RWPE2 (cell line): Measurements from ENCODE around the gene SEC61G.
A peak's percentile ranks its signal among the peaks of the same experiment; 100 is the strongest.

Experiments used
- ATAC-seq: fragments of 200-7000 bp; cut with Tn5 transposase; 3 replicates; pipeline ENCODE4 v1.9.1; 2021; ENCODE audit warnings: low read depth
- DNase-seq: peaks from one replicate; pipeline ENCODE4 v3.0.0-alpha.2; 2020; ENCODE audit warnings: low spot score
- H3K27ac ChIP-seq: fragments of 450-650 bp; 2 replicates; pipeline ENCODE4 v1.5.1; 2017; ENCODE audit warnings: mild to moderate bottlenecking; ENCODE audit not compliant: poor library complexity, severe bottlenecking
- H3K27me3 ChIP-seq: fragments of 250-450 bp; sonication (Bioruptor Pico); 2 replicates; pipeline ENCODE4 v1.5.1; 2021; ENCODE audit warnings: mild to moderate bottlenecking, moderate library complexity; ENCODE audit not compliant: insufficient read depth, poor library complexity, severe bottlenecking
- H3K36me3 ChIP-seq: fragments of 250-450 bp; sonication (Bioruptor Pico); 2 replicates; pipeline ENCODE4 v1.5.1; 2020; ENCODE audit warnings: low read depth, mild to moderate bottlenecking, moderate library complexity
- H3K4me1 ChIP-seq: fragments of 250-450 bp; sonication (Bioruptor Pico); 2 replicates; pipeline ENCODE4 v1.5.1; 2021; ENCODE audit warnings: mild to moderate bottlenecking, moderate library complexity; ENCODE audit not compliant: insufficient read depth, poor library complexity, severe bottlenecking
- H3K4me3 ChIP-seq: fragments of 250-450 bp; sonication (Bioruptor Pico); 2 replicates; pipeline ENCODE4 v1.5.1; 2021; ENCODE audit warnings: mild to moderate bottlenecking, moderate library complexity; ENCODE audit not compliant: severe bottlenecking
- H3K9me3 ChIP-seq: fragments of 250-450 bp; sonication (Bioruptor Pico); 2 replicates; pipeline ENCODE4 v1.5.1; 2021; ENCODE audit warnings: mild to moderate bottlenecking, moderate library complexity; ENCODE audit not compliant: severe bottlenecking
- CTCF ChIP-seq: fragments of 450-650 bp; IDR thresholded peaks from one replicate; pipeline ENCODE4 v1.5.1; 2017; ENCODE audit warnings: mild to moderate bottlenecking, moderate library complexity; ENCODE audit not compliant: poor library complexity, severe bottlenecking

The SEC61G gene

GRCh38 chr7:54778696-54779540 is 19.9 kb upstream of the SEC61G start:
- H3K27me3 ChIP-seq: no peaks in the 10 kb centered on the region
- no peaks in the 10 kb centered on the region for H3K36me3 ChIP-seq
- no peak for ATAC-seq

GRCh38 chr7:54778166-54778565 is 19.2 kb upstream of the SEC61G start:
- H3K36me3 ChIP-seq: no peaks in the 10 kb centered on the region
- no peak overlapping the region for H3K27ac ChIP-seq
- no peaks in the 10 kb centered on the region for H3K27me3 ChIP-seq
- ATAC-seq (no peak), DNase-seq (no peak)
- H3K9me3 ChIP-seq: no peaks in the 10 kb centered on the region
- H3K4me3 ChIP-seq: no peak overlapping the region
- no peak for TF ChIP-seq CTCF
- H3K4me1 ChIP-seq: peaks cover 5% of the 10 kb centered on the region

More at GRCh38 chr7:54778696-54779540, 19.9 kb upstream of the SEC61G start:
- no peaks in the 10 kb centered on the region for H3K9me3 ChIP-seq
- no peak overlapping the region for H3K27ac ChIP-seq
- no peak overlapping the region for H3K4me3 ChIP-seq
- DNase-seq: no peak
- H3K4me1 ChIP-seq: no peaks in the 10 kb centered on the region
- no peak for TF ChIP-seq CTCF

- H3K9me3 ChIP-seq: no peaks in the 10 kb centered on the region
- ATAC-seq (no peak), DNase-seq (no peak)
- peaks cover 6% of the 10 kb centered on the region for H3K4me1 ChIP-seq
- no peak overlapping the region for H3K4me3 ChIP-seq
- TF ChIP-seq CTCF: no peak
- H3K27ac ChIP-seq: peak overlapping the region; percentile 59
- H3K36me3 ChIP-seq: no peaks in the 10 kb centered on the region
- no peaks in the 10 kb centered on the region for H3K27me3 ChIP-seq
These were observed 16.1 kb upstream of the SEC61G start for GRCh38 chr7:54774785-54775740.

GRCh38 chr7:54773472-54774399 is 14.7 kb upstream of the SEC61G start:
- H3K4me3 ChIP-seq: peak overlapping the region; percentile 19
- H3K27ac ChIP-seq: peak overlapping the region; percentile 59

More at GRCh38 chr7:54773472-54774399, 14.7 kb upstream of the SEC61G start:
- no peaks in the 10 kb centered on the region for H3K36me3 ChIP-seq
- TF ChIP-seq CTCF: peak; percentile 97
- ATAC-seq (peak; percentile 91), DNase-seq (peak; percentile 85)
- peaks cover 6% of the 10 kb centered on the region for H3K4me1 ChIP-seq
- no peaks in the 10 kb centered on the region for H3K27me3 ChIP-seq
- no peaks in the 10 kb centered on the region for H3K9me3 ChIP-seq
